Endothelial cell of umbilical vein (primary cell): ENCODE results near the gene MC3R. TPM values are rescaled to one million over a fixed set of nuclear protein-coding genes. Genes with fewer than 3 reads are reported as not detected.

Experiments
- BruUV-seq: library from RNA; stranded (reverse); fragments of 400-500 nt; replicated peaks from 2 replicates; lab custom pipeline; 2021; lab: Mats Ljungman, UMichigan
- CTCF ChIA-PET: fragments of 300-600, 350-600 bp; sonication (Branson Sonifier 250); formaldehyde crosslinking; loops from one replicate; lab custom pipeline; 2021; ENCODE audit warnings: antibody characterized with exemption, inconsistent platforms; lab: Charles Lee
- POLR2A ChIA-PET: fragments of 300-600, 350-600 bp; sonication (Branson Sonifier 250); formaldehyde crosslinking; loops from one replicate; lab custom pipeline; 2021; ENCODE audit warnings: antibody characterized with exemption, inconsistent platforms; lab: Charles Lee
- DNase-seq: peaks from one replicate; pipeline ENCODE4 v3.0.0-alpha.2; 2011; ENCODE audit warnings: low read depth, low spot score
- FAIRE-seq: peaks from 2 replicates; lab custom pipeline; 2011; peaks lifted over from hg19 to GRCh38; lab: Jason Lieb, UNC
- H2AFZ ChIP-seq: 2 replicates; pipeline ENCODE4 v1.6.0; 2012; ENCODE audit warnings: low read depth, low read length, control low read depth, inconsistent platforms
- H3K27ac ChIP-seq: 2 replicates; pipeline ENCODE4 v1.5.1; 2011; ENCODE audit warnings: low read depth, mild to moderate bottlenecking, control low read depth, low read length, moderate library complexity; ENCODE audit not compliant: insufficient read depth
- H3K27me3 ChIP-seq, 2 experiments: 2 replicates each; pipeline versions ENCODE4 v1.6.0 to v1.6.1; 2011; ENCODE audit warnings: low read length in 2 of 2, mixed read lengths in 1 of 2; ENCODE audit not compliant: control insufficient read depth in 2 of 2, insufficient read depth in 2 of 2
- H3K36me3 ChIP-seq, 2 experiments: 2 replicates in 1 of 2; 3 replicates in 1 of 2; pipeline ENCODE4 v1.5.1; 2011; ENCODE audit warnings: low read length in 2 of 2, mild to moderate bottlenecking in 1 of 2, moderate library complexity in 1 of 2; ENCODE audit not compliant: control insufficient read depth in 2 of 2, insufficient read depth in 2 of 2; ENCODE audit errors: extremely low read depth in 1 of 2
- H3K4me1 ChIP-seq: 3 replicates; pipeline ENCODE4 v1.5.1; 2011; ENCODE audit warnings: mild to moderate bottlenecking, low read length; ENCODE audit not compliant: control insufficient read depth, insufficient read depth; ENCODE audit errors: extremely low read depth
- H3K4me2 ChIP-seq: 2 replicates; pipeline ENCODE4 v1.6.1; 2011; ENCODE audit warnings: low read length, control low read depth, mixed read lengths; ENCODE audit not compliant: insufficient read depth
- H3K4me3 ChIP-seq, 3 experiments: fragments of 200-600 bp in 1 of 3; sonication (generic), shearing (Covaris generic) in 1 of 3; replicated peaks in 1 of 3; 2 replicates each; pipeline ENCODE4 v1.5.1; 2011 to 2016; ENCODE audit warnings: control low read depth in 3 of 3, low read length in 3 of 3, mild to moderate bottlenecking in 2 of 3, inconsistent platforms in 1 of 3, low read depth in 1 of 3, moderate library complexity in 1 of 3; ENCODE audit not compliant: insufficient read depth in 1 of 3
- H3K79me2 ChIP-seq: 2 replicates; pipeline ENCODE4 v1.6.0; 2012; ENCODE audit warnings: low read length, inconsistent platforms; ENCODE audit not compliant: control insufficient read depth, insufficient read depth
- H3K9ac ChIP-seq: replicated peaks from 2 replicates; pipeline ENCODE3; 2011; ENCODE audit warnings: low read length, control low read depth; ENCODE audit not compliant: insufficient read depth; ENCODE audit errors: extremely low read depth
- H3K9me1 ChIP-seq: replicated peaks from 3 replicates; pipeline ENCODE4 v1.6.0; 2011; ENCODE audit warnings: mild to moderate bottlenecking, low read length; ENCODE audit not compliant: control insufficient read depth, insufficient read depth; ENCODE audit errors: extremely low read depth
- H3K9me3 ChIP-seq: replicated peaks from 2 replicates; pipeline ENCODE4 v1.5.1; 2012; ENCODE audit warnings: low read length, inconsistent platforms; ENCODE audit not compliant: control insufficient read depth, insufficient read depth
- H4K20me1 ChIP-seq: replicated peaks from 2 replicates; pipeline ENCODE3; 2011; ENCODE audit warnings: mild to moderate bottlenecking, low read length; ENCODE audit not compliant: control insufficient read depth, insufficient read depth; ENCODE audit errors: extremely low read depth
- CTCF ChIP-seq, 2 donors: IDR thresholded peaks; 1 replicate in 1 of 2; 2 replicates in 1 of 2; pipeline ENCODE4 v1.5.1; 2011; ENCODE audit warnings: low read length in 2 of 2, mild to moderate bottlenecking in 2 of 2, moderate library complexity in 2 of 2, control low read depth in 1 of 2, inconsistent platforms in 1 of 2, low read depth in 1 of 2; ENCODE audit not compliant: insufficient read depth in 1 of 2; ENCODE audit errors: extremely low read depth in 1 of 2
- EZH2 ChIP-seq: IDR thresholded peaks from 2 replicates; pipeline ENCODE4 v1.6.1; 2012; ENCODE audit warnings: borderline replicate concordance, low read depth, mild to moderate bottlenecking, moderate library complexity, low read length, inconsistent platforms; ENCODE audit not compliant: severe bottlenecking
- FOS ChIP-seq: IDR thresholded peaks from 2 replicates; pipeline ENCODE4 v1.6.1; 2011; ENCODE audit warnings: mild to moderate bottlenecking, low read length, moderate library complexity, borderline replicate concordance; ENCODE audit not compliant: insufficient read depth
- GATA2 ChIP-seq: IDR thresholded peaks from 2 replicates; pipeline ENCODE4 v1.7.0; 2011; ENCODE audit warnings: low read depth, mild to moderate bottlenecking, moderate library complexity, mixed read lengths, low read length; ENCODE audit not compliant: insufficient read length, insufficient read depth
- JUN ChIP-seq: IDR thresholded peaks from 2 replicates; pipeline ENCODE4 v1.6.1; 2011; ENCODE audit warnings: borderline replicate concordance, low read depth; ENCODE audit not compliant: insufficient read length, insufficient read depth
- MAX ChIP-seq: IDR thresholded peaks from 2 replicates; pipeline ENCODE4 v1.6.1; 2011; ENCODE audit not compliant: insufficient read depth, insufficient read length
- MYC ChIP-seq: IDR thresholded peaks from one replicate; pipeline ENCODE4 v1.6.1; 2011; ENCODE audit warnings: mild to moderate bottlenecking, low read depth, low read length
- POLR2A ChIP-seq: IDR thresholded peaks from 2 replicates; pipeline ENCODE4 v1.6.1; 2012; ENCODE audit warnings: low read depth, mild to moderate bottlenecking, control low read depth, low read length
- POLR2AphosphoS5 ChIP-seq: IDR thresholded peaks from 2 replicates; pipeline ENCODE4 v1.6.1; 2012; ENCODE audit warnings: low read depth, mild to moderate bottlenecking, control low read depth, low read length, moderate library complexity; ENCODE audit not compliant: insufficient read depth
- dilution Hi-C: fragments of 300-500 bp; cut with MboI; formaldehyde crosslinking; loops from one replicate; pipeline ENCODE4 v1.15.0; 2019; ENCODE audit warnings: low sequenced_read_pairs; ENCODE audit not compliant: extremely low pct_ligation_motif_present
- intact Hi-C: fragments of 100-400 bp; cut with micrococcal nuclease; formaldehyde crosslinking; loops from one replicate; pipeline ENCODE4 v1.10.0; 2022
- polyA plus RNA-seq, 4 experiments: library from polyadenylated mRNA; depleted of rRNA in 3 of 4; stranded (reverse) in 3 of 4; unstranded in 1 of 4; fragments of >200 nt; gene quantifications; 2 replicates each; pipeline versions ENCODE4 v1.2.1 to v1.2.3, GENCODE V29; 2011 to 2012; ENCODE audit warnings: missing spikeins in 1 of 4
- total RNA-seq: library from RNA; stranded (reverse); gene quantifications from 2 replicates; pipeline ENCODE4 v1.2.3, GENCODE V29; 2021

The MC3R gene
- total and polyA plus RNA-seq, 2 donors (not counting 3 experiments of a cell fraction or from before 2014, with no cell fraction given): not detected

- no peak for FAIRE-seq
- CTCF ChIA-PET: no interaction called here
- BruUV-seq: no TSS peak
- Histone ChIP-seq H3K4me1 (no peaks in the 10 kb centered on the region), H3K4me2 (no peak overlapping the region), H3K9me3 (peaks cover 3% of the 10 kb centered on the region), H3K4me3 (no peak overlapping the region), H3K27ac (no peak overlapping the region), H3K27me3 (no peaks in the 10 kb centered on the region), H3K9me1 (no peaks in the 10 kb centered on the region), H3K79me2 (no peaks in the 10 kb centered on the region), H3K9ac (no peak overlapping the region), H4K20me1 (no peaks in the 10 kb centered on the region), H2AFZ (no peak overlapping the region), H3K36me3 (no peaks in the 10 kb centered on the region)
- DNase-seq: no peak
- intact Hi-C loops (no loop called here), dilution Hi-C loops (no loop called here)
- POLR2A ChIA-PET: no interaction called here
- TF ChIP-seq JUN (no peak), CTCF (IDR thresholded peaks at IDR 0.05; ENCODE audit: extremely low read depth in 1 of 2, insufficient read depth in 1 of 2, low read depth in 1 of 2, low read length in 2 of 2) (no peak), MAX (no peak), POLR2AphosphoS5 (no peak), MYC (no peak), FOS (no peak), POLR2A (no peak), GATA2 (no peak), EZH2 (no peak)
Measured at GRCh38 chr20:56223352-56223751, 25.2 kb upstream of the MC3R start.
